ENCODE results near the gene PTPRN2. TPM values are rescaled to one million over a fixed set of nuclear protein-coding genes. Genes with fewer than 3 reads are reported as not detected.
"Not testable (repeated sequence)": the region's sequence is repeated elsewhere in the genome, so short reads cannot be mapped to it uniquely, and the experiment has no call there.

PTPRN2 gene
- total RNA-seq, 2 experiments from 2014 or later = 0.70 TPM; not detected in 1

DNA sequence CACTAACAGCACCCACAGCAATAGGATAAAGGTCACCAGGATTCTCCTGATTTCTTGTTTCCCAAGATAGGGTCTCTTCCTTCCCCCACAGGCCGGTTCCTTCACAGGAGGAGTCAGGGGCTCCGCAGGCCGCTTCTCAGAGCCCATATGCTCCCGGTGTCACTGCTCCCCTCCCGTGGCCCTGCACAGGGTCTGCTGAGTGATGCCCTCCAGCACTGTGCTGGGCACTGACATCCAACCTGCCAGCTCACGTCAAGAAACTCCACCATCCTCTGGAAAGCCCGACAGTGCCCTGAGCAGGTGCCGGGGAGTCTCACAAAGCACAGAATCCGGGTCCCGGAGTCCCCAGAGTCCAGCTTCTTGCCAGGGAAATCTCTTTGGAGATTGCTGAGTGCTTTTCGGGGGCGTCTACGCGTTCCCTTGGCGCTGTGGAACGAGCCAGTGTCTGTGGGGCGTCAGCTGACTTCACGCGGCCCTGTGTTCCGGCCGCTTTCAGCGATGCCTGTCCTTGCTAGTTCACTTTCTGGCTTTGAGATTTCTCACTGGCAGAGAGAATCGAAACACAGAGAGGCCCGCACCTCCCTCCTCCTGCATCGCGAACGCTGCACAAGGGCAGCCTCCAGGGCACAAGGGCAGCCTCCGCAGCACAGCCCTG lies 683.3 kb downstream of the PTPRN2 start:
- no peaks in the 10 kb centered on the region for H3K79me2 ChIP-seq (ENCODE audit: insufficient read depth, low read depth, low read length)
- no peak overlapping the region for H3K27ac ChIP-seq (ENCODE audit: low read depth, low read length, poor library complexity, severe bottlenecking)
- H2AFZ ChIP-seq (ENCODE audit: low read length) = no peak overlapping the region
- no peak overlapping the region for H3K4me3 ChIP-seq (ENCODE audit: low read depth, low read length, poor library complexity, severe bottlenecking)
- TF ChIP-seq EZH2phosphoT487 (IDR thresholded peaks at IDR 0.05; ENCODE audit: borderline replicate concordance, low read depth, low read length) = no peak
- TF ChIP-seq, protein P1, sequence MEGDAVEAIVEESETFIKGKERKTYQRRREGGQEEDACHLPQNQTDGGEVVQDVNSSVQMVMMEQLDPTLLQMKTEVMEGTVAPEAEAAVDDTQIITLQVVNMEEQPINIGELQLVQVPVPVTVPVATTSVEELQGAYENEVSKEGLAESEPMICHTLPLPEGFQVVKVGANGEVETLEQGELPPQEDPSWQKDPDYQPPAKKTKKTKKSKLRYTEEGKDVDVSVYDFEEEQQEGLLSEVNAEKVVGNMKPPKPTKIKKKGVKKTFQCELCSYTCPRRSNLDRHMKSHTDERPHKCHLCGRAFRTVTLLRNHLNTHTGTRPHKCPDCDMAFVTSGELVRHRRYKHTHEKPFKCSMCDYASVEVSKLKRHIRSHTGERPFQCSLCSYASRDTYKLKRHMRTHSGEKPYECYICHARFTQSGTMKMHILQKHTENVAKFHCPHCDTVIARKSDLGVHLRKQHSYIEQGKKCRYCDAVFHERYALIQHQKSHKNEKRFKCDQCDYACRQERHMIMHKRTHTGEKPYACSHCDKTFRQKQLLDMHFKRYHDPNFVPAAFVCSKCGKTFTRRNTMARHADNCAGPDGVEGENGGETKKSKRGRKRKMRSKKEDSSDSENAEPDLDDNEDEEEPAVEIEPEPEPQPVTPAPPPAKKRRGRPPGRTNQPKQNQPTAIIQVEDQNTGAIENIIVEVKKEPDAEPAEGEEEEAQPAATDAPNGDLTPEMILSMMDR (conservative IDR thresholded peaks at IDR 0.05; ENCODE audit: low read length) = no peak
- no peaks in the 10 kb centered on the region for H3K9me3 ChIP-seq (ENCODE audit: low read length)
- DNase-seq (ENCODE audit: low spot score) = no peak
- no peaks in the 10 kb centered on the region for H3K9me2 ChIP-seq (ENCODE audit: insufficient read depth, low read length)
- no peak overlapping the region for H3K4me2 ChIP-seq (ENCODE audit: low read length)
- no TSS peak for BruUV-seq (replicated peaks)
- no peaks in the 10 kb centered on the region for H3K4me1 ChIP-seq (ENCODE audit: insufficient read depth, low read length, poor library complexity, severe bottlenecking)
- no peaks in the 10 kb centered on the region for H3K36me3 ChIP-seq (ENCODE audit: insufficient read depth, low read length)
- intact Hi-C loops (cut with micrococcal nuclease; ENCODE audit: unreplicated experiment) = no loop called here
- H4K20me1 ChIP-seq (ENCODE audit: insufficient read depth, low read length) = no peaks in the 10 kb centered on the region
- CTCF ChIA-PET (ENCODE audit: unreplicated experiment) = no interaction called here
- POLR2A ChIA-PET = interaction anchor here (1.1 kb wide), 1 partner anchor 12 kb away, joined by 3 read pairs; no protein-coding TSS in a partner anchor

DNA sequence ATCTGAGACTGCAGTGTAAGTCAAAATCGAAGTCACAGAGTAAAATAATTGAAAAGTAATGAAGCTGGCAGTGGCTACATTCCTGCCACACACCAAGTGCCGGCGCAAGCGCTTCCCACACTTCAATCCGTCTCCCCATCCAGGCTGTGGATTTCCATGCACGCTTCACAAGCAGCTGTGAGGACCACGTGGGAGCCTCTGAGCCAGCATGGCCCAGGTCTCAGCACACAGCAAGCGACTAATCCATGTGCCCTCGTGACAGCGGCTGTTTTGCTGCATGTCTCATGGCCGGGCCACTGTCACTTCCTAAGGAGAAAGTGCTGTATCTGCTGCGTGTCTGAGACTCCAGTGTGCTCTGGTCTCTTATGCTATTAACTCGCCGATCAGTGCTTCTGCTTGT lies 683.9 kb downstream of the PTPRN2 start:
- Histone ChIP-seq H2AFZ (ENCODE audit: low read length) (no peak overlapping the region), H4K20me1 (ENCODE audit: insufficient read depth, low read length) (no peaks in the 10 kb centered on the region), H3K4me2 (ENCODE audit: low read length) (no peak overlapping the region), H3K9me2 (ENCODE audit: insufficient read depth, low read length) (no peaks in the 10 kb centered on the region), H3K27ac (ENCODE audit: low read depth, low read length, poor library complexity, severe bottlenecking) (no peak overlapping the region), H3K4me1 (ENCODE audit: insufficient read depth, low read length, poor library complexity, severe bottlenecking) (no peaks in the 10 kb centered on the region), H3K4me3 (ENCODE audit: low read depth, low read length, poor library complexity, severe bottlenecking) (no peak overlapping the region), H3K9me3 (ENCODE audit: low read length) (no peaks in the 10 kb centered on the region), H3K36me3 (ENCODE audit: insufficient read depth, low read length) (no peaks in the 10 kb centered on the region), H3K79me2 (ENCODE audit: insufficient read depth, low read depth, low read length) (no peaks in the 10 kb centered on the region)
- BruUV-seq (replicated peaks) = no TSS peak
- intact Hi-C loops (cut with micrococcal nuclease; ENCODE audit: unreplicated experiment) = no loop called here
- TF ChIP-seq, protein P1 (conservative IDR thresholded peaks at IDR 0.05; ENCODE audit: low read length) = no peak
- TF ChIP-seq EZH2phosphoT487 (IDR thresholded peaks at IDR 0.05; ENCODE audit: borderline replicate concordance, low read depth, low read length) = no peak
- ChIA-PET POLR2A (interaction anchor here (0.7 to 1.1 kb wide), 2 partner anchors 11 to 402 kb away, joined by 3 to 5 read pairs; no protein-coding TSS in a partner anchor), CTCF (ENCODE audit: unreplicated experiment) (no interaction called here)
- no peak for DNase-seq (ENCODE audit: low spot score)

DNA sequence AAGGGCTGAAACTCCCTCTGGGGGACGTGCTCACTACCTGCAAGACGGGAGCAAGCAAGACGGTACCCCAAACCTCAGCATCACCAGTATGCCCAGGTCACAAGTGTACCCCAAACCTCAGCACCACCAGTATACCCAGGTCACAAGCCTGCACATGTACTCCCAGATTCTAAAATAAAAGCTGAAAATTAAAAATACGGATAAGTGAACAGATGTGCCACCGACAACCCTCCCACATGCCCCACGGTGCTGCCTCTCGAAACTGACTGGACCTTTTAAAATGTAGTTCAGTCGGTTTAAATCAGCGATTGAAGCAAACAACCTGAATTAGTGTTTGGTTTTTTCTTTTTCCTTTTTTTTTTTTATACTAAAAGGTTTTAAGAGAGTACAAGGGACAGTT lies 684.3 kb downstream of the PTPRN2 start:
- no peaks in the 10 kb centered on the region for H3K4me1 ChIP-seq (ENCODE audit: insufficient read depth, low read length, poor library complexity, severe bottlenecking)
- TF ChIP-seq, protein P1 (conservative IDR thresholded peaks at IDR 0.05; ENCODE audit: low read length) = no peak
- H3K9me2 ChIP-seq (ENCODE audit: insufficient read depth, low read length) = no peaks in the 10 kb centered on the region
- H3K27ac ChIP-seq (ENCODE audit: low read depth, low read length, poor library complexity, severe bottlenecking) = no peak overlapping the region
- no peak overlapping the region for H3K4me3 ChIP-seq (ENCODE audit: low read depth, low read length, poor library complexity, severe bottlenecking)
- POLR2A ChIA-PET = interaction anchor here (0.7 to 1.1 kb wide), 2 partner anchors 11 to 403 kb away, joined by 3 to 5 read pairs; no protein-coding TSS in a partner anchor
- H4K20me1 ChIP-seq (ENCODE audit: insufficient read depth, low read length) = no peaks in the 10 kb centered on the region
- H2AFZ ChIP-seq (ENCODE audit: low read length) = no peak overlapping the region
- H3K4me2 ChIP-seq (ENCODE audit: low read length) = no peak overlapping the region
- intact Hi-C loops (cut with micrococcal nuclease; ENCODE audit: unreplicated experiment) = no loop called here
- CTCF ChIA-PET (ENCODE audit: unreplicated experiment) = no interaction called here
- H3K9me3 ChIP-seq (ENCODE audit: low read length) = no peaks in the 10 kb centered on the region
- H3K79me2 ChIP-seq (ENCODE audit: insufficient read depth, low read depth, low read length) = no peaks in the 10 kb centered on the region
- BruUV-seq (replicated peaks) = no TSS peak
- no peaks in the 10 kb centered on the region for H3K36me3 ChIP-seq (ENCODE audit: insufficient read depth, low read length)
- DNase-seq (ENCODE audit: low spot score) = no peak

DNA sequence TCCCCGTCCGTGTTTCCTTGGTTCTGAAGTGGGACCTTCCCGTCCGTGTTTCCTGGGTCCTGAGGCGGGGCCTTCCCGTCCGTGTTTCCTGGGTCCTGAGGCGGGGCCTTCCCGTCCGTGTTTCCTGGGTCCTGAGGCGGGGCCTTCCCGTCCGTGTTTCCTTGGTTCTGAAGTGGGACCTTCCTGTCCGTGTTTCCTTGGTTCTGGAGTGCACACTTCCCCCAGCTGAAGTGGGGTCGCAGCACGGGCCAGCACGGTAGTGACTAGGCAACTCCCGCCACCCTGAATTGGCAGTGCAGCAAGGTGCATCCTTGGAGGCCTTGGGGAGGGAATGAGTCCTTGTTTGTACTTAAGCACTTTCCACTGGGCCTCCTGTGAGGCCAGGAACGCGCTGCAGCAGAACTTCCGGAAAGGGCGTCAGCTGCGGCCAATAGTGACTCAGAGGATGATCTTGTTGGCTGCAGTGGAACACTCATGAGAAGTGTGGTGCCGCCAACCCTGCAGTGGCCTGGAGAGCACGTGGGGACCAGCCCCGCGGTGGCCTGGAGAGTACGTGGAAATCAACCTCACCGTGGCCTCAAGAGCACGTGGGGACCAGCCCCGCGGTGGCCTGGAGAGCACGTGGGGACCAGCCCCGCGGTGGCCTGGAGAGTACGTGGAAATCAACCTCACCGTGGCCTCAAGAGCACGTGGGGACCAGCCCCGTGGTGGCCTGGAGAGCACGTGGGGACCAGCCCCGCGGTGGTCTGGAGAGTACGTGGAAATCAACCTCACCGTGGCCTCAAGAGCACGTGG lies 685.6 kb downstream of the PTPRN2 start:
- H3K9me2 ChIP-seq (ENCODE audit: insufficient read depth, low read length); H3K79me2 ChIP-seq (ENCODE audit: insufficient read depth, low read depth, low read length); CTCF ChIA-PET (ENCODE audit: unreplicated experiment); H3K9me3 ChIP-seq (ENCODE audit: low read length); H4K20me1 ChIP-seq (ENCODE audit: insufficient read depth, low read length); H3K4me2 ChIP-seq (ENCODE audit: low read length); H3K36me3 ChIP-seq (ENCODE audit: insufficient read depth, low read length); DNase-seq (ENCODE audit: low spot score); BruUV-seq (replicated peaks); H3K4me1 ChIP-seq (ENCODE audit: insufficient read depth, low read length, poor library complexity, severe bottlenecking); H3K4me3 ChIP-seq (ENCODE audit: low read depth, low read length, poor library complexity, severe bottlenecking); H3K27ac ChIP-seq (ENCODE audit: low read depth, low read length, poor library complexity, severe bottlenecking); POLR2A ChIA-PET; intact Hi-C loops (cut with micrococcal nuclease; ENCODE audit: unreplicated experiment); H2AFZ ChIP-seq (ENCODE audit: low read length): not testable (repeated sequence)

Data from OCI-LY7 (cell line).